22Rv1 (cell line): ENCODE measurements around the gene SGPP1.

Experiments
- ZFX ChIP-seq: fragments of 450-650 bp; IDR thresholded peaks from 2 replicates; pipeline ENCODE4 v1.6.1; 2017; ENCODE audit warnings: antibody characterized with exemption, borderline replicate concordance
- TF ChIP-seq, protein P1 (sequence below): fragments of 450-650 bp; IDR thresholded peaks from 2 replicates; pipeline ENCODE4 v1.5.1; 2017; ENCODE audit warnings: mild to moderate bottlenecking

- TF ChIP-seq, protein P1, sequence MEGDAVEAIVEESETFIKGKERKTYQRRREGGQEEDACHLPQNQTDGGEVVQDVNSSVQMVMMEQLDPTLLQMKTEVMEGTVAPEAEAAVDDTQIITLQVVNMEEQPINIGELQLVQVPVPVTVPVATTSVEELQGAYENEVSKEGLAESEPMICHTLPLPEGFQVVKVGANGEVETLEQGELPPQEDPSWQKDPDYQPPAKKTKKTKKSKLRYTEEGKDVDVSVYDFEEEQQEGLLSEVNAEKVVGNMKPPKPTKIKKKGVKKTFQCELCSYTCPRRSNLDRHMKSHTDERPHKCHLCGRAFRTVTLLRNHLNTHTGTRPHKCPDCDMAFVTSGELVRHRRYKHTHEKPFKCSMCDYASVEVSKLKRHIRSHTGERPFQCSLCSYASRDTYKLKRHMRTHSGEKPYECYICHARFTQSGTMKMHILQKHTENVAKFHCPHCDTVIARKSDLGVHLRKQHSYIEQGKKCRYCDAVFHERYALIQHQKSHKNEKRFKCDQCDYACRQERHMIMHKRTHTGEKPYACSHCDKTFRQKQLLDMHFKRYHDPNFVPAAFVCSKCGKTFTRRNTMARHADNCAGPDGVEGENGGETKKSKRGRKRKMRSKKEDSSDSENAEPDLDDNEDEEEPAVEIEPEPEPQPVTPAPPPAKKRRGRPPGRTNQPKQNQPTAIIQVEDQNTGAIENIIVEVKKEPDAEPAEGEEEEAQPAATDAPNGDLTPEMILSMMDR: no peak
- TF ChIP-seq ZFX: no peak
Measured at GRCh38 chr14:63672417-63673180, 55.3 kb downstream of the SGPP1 start.
